ENCODE results near the gene HEY2.

- TF ChIP-seq CTCF (IDR thresholded peaks at IDR 0.05) (no peak), EP300 (IDR thresholded peaks at IDR 0.05) (no peak)
Observed at GRCh38 chr6:125700581-125701353, 48.7 kb upstream of the HEY2 start.
